HepG2 (cell line): ENCODE data around the gene DRAXIN. TPM values are rescaled to one million over a fixed set of nuclear protein-coding genes. Genes with fewer than 3 reads are reported as not detected.

ENCODE experiments used
- ATAC-seq: fragments of 200-7000 bp; cut with Tn5 transposase; 3 replicates; pipeline ENCODE4 v1.9.1; 2020; ENCODE audit warnings: mild to moderate bottlenecking, moderate library complexity
- BruUV-seq: library from RNA; stranded (reverse); fragments of 400-500 nt; replicated peaks from 2 replicates; lab custom pipeline; 2021; lab: Mats Ljungman, UMichigan
- CTCF ChIA-PET: fragments of 300-600 bp; formaldehyde crosslinking; extraction: SDS; loops from one replicate; lab custom pipeline; 2021; ENCODE audit warnings: low total read pairs, inconsistent platforms, low intra/inter-chr PET ratio; lab: Yijun Ruan, JAX
- POLR2A ChIA-PET: fragments of 350-600 bp; sonication (Branson Sonifier 250); formaldehyde crosslinking; loops from one replicate; lab custom pipeline; 2020; ENCODE audit warnings: antibody characterized with exemption, inconsistent platforms; lab: Yijun Ruan, JAX
- DNase-seq: peaks from one replicate; pipeline ENCODE4 v3.0.0-alpha.2; 2015; ENCODE audit warnings: low spot score
- FAIRE-seq: peaks from 3 replicates; lab custom pipeline; 2011; peaks lifted over from hg19 to GRCh38; lab: Jason Lieb, UNC
- H2AFZ ChIP-seq: one replicate; pipeline ENCODE4 v1.6.1; 2011; ENCODE audit warnings: low read length, inconsistent platforms
- H3K27ac ChIP-seq: fragments of 300-600 bp; 3 replicates; pipeline ENCODE4 v1.8.0; 2011; ENCODE audit warnings: mixed run types, mild to moderate bottlenecking, mixed read lengths, low read length, inconsistent platforms; ENCODE audit not compliant: insufficient read depth; ENCODE audit errors: extremely low read length
- H3K27me3 ChIP-seq, 2 experiments: fragments of 200-600 bp in 1 of 2; 2 replicates in 1 of 2; 3 replicates in 1 of 2; pipeline versions ENCODE4 v1.6.0 to v1.8.0; 2011; ENCODE audit warnings: low read length in 2 of 2, mild to moderate bottlenecking in 2 of 2, moderate library complexity in 2 of 2, inconsistent platforms in 1 of 2; ENCODE audit not compliant: insufficient read depth in 2 of 2, control insufficient read depth in 1 of 2
- H3K36me3 ChIP-seq, 2 experiments: fragments of 200-600 bp in 1 of 2; replicated peaks in 1 of 2; 2 replicates in 1 of 2; 3 replicates in 1 of 2; pipeline versions ENCODE4 v1.5.1 to v1.8.0; 2011; ENCODE audit warnings: low read length in 2 of 2, inconsistent platforms in 1 of 2; ENCODE audit not compliant: insufficient read depth in 2 of 2, control insufficient read depth in 1 of 2
- H3K4me1 ChIP-seq: 2 replicates; pipeline ENCODE4 v1.5.1; 2012; ENCODE audit warnings: low read length, inconsistent platforms; ENCODE audit not compliant: insufficient read depth
- H3K4me2 ChIP-seq: 2 replicates; pipeline ENCODE4 v1.6.0; 2011; ENCODE audit warnings: low read depth, low read length, inconsistent platforms
- H3K4me3 ChIP-seq, 3 experiments: fragments of 200-600 bp in 1 of 3; sonication (generic), shearing (Covaris generic) in 1 of 3; replicated peaks in 1 of 3; 2 replicates each; pipeline ENCODE4 v1.5.1; 2011 to 2016; ENCODE audit warnings: low read length in 3 of 3, inconsistent platforms in 2 of 3, low read depth in 2 of 3, mild to moderate bottlenecking in 2 of 3, control low read depth in 1 of 3, mixed read lengths in 1 of 3; ENCODE audit not compliant: insufficient read depth in 1 of 3
- H3K79me2 ChIP-seq: one replicate; pipeline ENCODE4 v1.6.1; 2011; ENCODE audit warnings: low read length, inconsistent platforms; ENCODE audit not compliant: insufficient read depth
- H3K9ac ChIP-seq: 2 replicates; pipeline ENCODE4 v1.6.0; 2011; ENCODE audit warnings: mild to moderate bottlenecking, low read depth, low read length, inconsistent platforms; ENCODE audit not compliant: insufficient read depth
- H3K9me3 ChIP-seq: 2 replicates; pipeline ENCODE4 v1.5.1; 2012; ENCODE audit warnings: mild to moderate bottlenecking, low read length
- H4K20me1 ChIP-seq: 2 replicates; pipeline ENCODE4 v1.6.0; 2011; ENCODE audit warnings: inconsistent platforms, mild to moderate bottlenecking, low read length, moderate library complexity; ENCODE audit not compliant: insufficient read depth
- CBX5 ChIP-seq: sonication (generic); formaldehyde crosslinking; IDR thresholded peaks from 2 replicates; pipeline ENCODE4 v1.4.0; 2020; ENCODE audit warnings: missing genetic modification reagents, borderline replicate concordance
- CCDC6 ChIP-seq: sonication (generic); formaldehyde crosslinking; IDR thresholded peaks from 2 replicates; pipeline ENCODE4 v1.8.1; 2022; ENCODE audit warnings: mild to moderate bottlenecking, missing genetic modification reagents, moderate library complexity
- CEBPB ChIP-seq: IDR thresholded peaks from 2 replicates; pipeline ENCODE4 v1.6.1; 2011; ENCODE audit warnings: low read depth, low read length, improper control_type of control experiment, borderline replicate concordance
- CTCF ChIP-seq: sonication (generic); formaldehyde crosslinking; IDR thresholded peaks from 2 replicates; pipeline ENCODE4 v1.5.0; 2020; ENCODE audit warnings: mild to moderate bottlenecking, missing genetic modification reagents, moderate library complexity
- HNF4A ChIP-seq: sonication (generic); formaldehyde crosslinking; IDR thresholded peaks from 2 replicates; pipeline ENCODE4 v1.4.0; 2020; ENCODE audit warnings: missing genetic modification reagents
- KLF11 ChIP-seq: IDR thresholded peaks from 2 replicates; pipeline ENCODE4 v1.6.1; 2016; ENCODE audit warnings: missing compliant biosample characterization
- MIER2 ChIP-seq: IDR thresholded peaks from 2 replicates; pipeline ENCODE4 v1.6.1; 2016; ENCODE audit warnings: missing biosample characterization, missing genetic modification reagents
- MYNN ChIP-seq: sonication (generic); formaldehyde crosslinking; IDR thresholded peaks from 2 replicates; pipeline ENCODE4 v1.4.0; 2020; ENCODE audit warnings: mild to moderate bottlenecking, low read depth, missing genetic modification reagents
- NFYC ChIP-seq: IDR thresholded peaks from 2 replicates; pipeline ENCODE4 v1.6.1; 2016; ENCODE audit warnings: missing genetic modification reagents, missing compliant biosample characterization
- SP1 ChIP-seq, 2 experiments: fragments of 450-650 bp in 1 of 2; sonication (generic) in 1 of 2; formaldehyde crosslinking in 1 of 2; IDR thresholded peaks; 2 replicates each; pipeline versions ENCODE4 v1.4.0 to v1.6.1; 2016 to 2020; ENCODE audit warnings: missing genetic modification reagents in 1 of 2
- TOE1 ChIP-seq: sonication (generic); formaldehyde crosslinking; IDR thresholded peaks from 2 replicates; pipeline ENCODE4 v1.4.0; 2020; ENCODE audit warnings: mild to moderate bottlenecking, missing genetic modification reagents
- TOPORS ChIP-seq: sonication (generic); formaldehyde crosslinking; IDR thresholded peaks from 2 replicates; pipeline ENCODE4 v1.8.0; 2023; ENCODE audit warnings: mild to moderate bottlenecking, missing genetic modification reagents
- ZNF124 ChIP-seq: sonication (generic); formaldehyde crosslinking; IDR thresholded peaks from 2 replicates; pipeline ENCODE4 v1.4.0; 2020; ENCODE audit warnings: missing genetic modification reagents
- ZNF510 ChIP-seq: sonication (generic); formaldehyde crosslinking; IDR thresholded peaks from 2 replicates; pipeline ENCODE4 v1.4.0; 2020; ENCODE audit warnings: low read depth, mild to moderate bottlenecking, missing genetic modification reagents
- ZNF580 ChIP-seq: IDR thresholded peaks from 2 replicates; pipeline ENCODE4 v1.6.1; 2016; ENCODE audit warnings: low read depth, borderline replicate concordance
- ZNF674 ChIP-seq: sonication (generic); formaldehyde crosslinking; IDR thresholded peaks from 2 replicates; pipeline ENCODE4 v1.5.0; 2020; ENCODE audit warnings: low read depth, mild to moderate bottlenecking, missing genetic modification reagents
- ZNF777 ChIP-seq: sonication (generic); formaldehyde crosslinking; IDR thresholded peaks from 2 replicates; pipeline ENCODE4 v1.4.0; 2020; ENCODE audit warnings: missing genetic modification reagents
- ZNF800 ChIP-seq: sonication (generic); formaldehyde crosslinking; IDR thresholded peaks from 2 replicates; pipeline ENCODE4 v1.4.0; 2020; ENCODE audit warnings: missing genetic modification reagents
- WGBS: methylation state at CpG from one replicate; pipeline ENCODE4 v1.1.6; 2017; ENCODE audit warnings: low lambda C conversion rate; 5-methylcytosine and 5-hydroxymethylcytosine counted together
- in situ Hi-C: cut with HindIII; loops from 2 replicates; pipeline ENCODE4 v1.10.0; 2017; ENCODE audit warnings: low pct_unique_long_range_greater_than_20kb; ENCODE audit not compliant: extremely low pct_ligation_motif_present
- intact Hi-C: fragments of 100-400 bp; cut with micrococcal nuclease; formaldehyde crosslinking; loops from one replicate; pipeline ENCODE4 v1.10.0; 2022; ENCODE audit not compliant: unreplicated experiment
- polyA plus RNA-seq, 8 experiments: library from polyadenylated mRNA; depleted of rRNA in 3 of 8; stranded (reverse) in 7 of 8; unstranded in 1 of 8; fragments of >200 nt; fragmentation: Illumina TruSeq in 4 of 8; extraction: Trizol in 4 of 8; gene quantifications; 2 replicates each; pipeline versions ENCODE4 v1.2.1 to v1.2.3, GENCODE V29; 2011 to 2016; ENCODE audit warnings: low read depth in 4 of 8, missing spikeins in 1 of 8, mixed read lengths in 1 of 8; ENCODE audit not compliant: insufficient read depth in 1 of 8
- total RNA-seq, 5 experiments: library from RNA; depleted of rRNA; stranded (reverse); fragments of >200 nt; fragmentation: Illumina TruSeq; extraction: Trizol; gene quantifications; 2 replicates each; pipeline ENCODE4 v1.2.3, GENCODE V29; 2016; ENCODE audit warnings: low read depth in 1 of 5

DRAXIN gene
- total and polyA plus RNA-seq, 2 of the 13 experiments (the other 11 are each of a cell fraction or from before 2014, with no cell fraction given) = 0.02 TPM; not detected in 1

GRCh38 chr1:11688506-11688905 lies 3.0 kb upstream of the DRAXIN start (continued):
- TF ChIP-seq SP1 (IDR thresholded peaks at IDR 0.05) = no peak
- TF ChIP-seq SP1 (CRISPR knock-in tag; IDR thresholded peaks at IDR 0.05) = no peak
- TF ChIP-seq CEBPB = no peak
- TF ChIP-seq, all 625 proteins: peak for 0

- Histone ChIP-seq H2AFZ (no peak overlapping the region), H4K20me1 (no peaks in the 10 kb centered on the region), H3K9ac (no peak overlapping the region), H3K4me3 (peak overlapping the region in 1 of 3 experiments; percentile 24; a peak in 1 of 6 replicates), H3K79me2 (no peaks in the 10 kb centered on the region), H3K9me3 (no peaks in the 10 kb centered on the region), H3K27me3 (peaks cover 16 to 65% of the 10 kb centered on the region in 2 experiments), H3K4me1 (peaks cover 15% of the 10 kb centered on the region), H3K4me2 (peak overlapping the region; percentile 49), H3K36me3 (no peaks in the 10 kb centered on the region), H3K27ac (no peak overlapping the region)
- intact Hi-C loops = no loop called here
- 4% methylated on average over 16 of the region's 64 CpGs for WGBS
- FAIRE-seq (no peak), ATAC-seq (peak; percentile 41), DNase-seq (peak; percentile 18)
- CTCF ChIA-PET = no interaction called here
- POLR2A ChIA-PET = interaction anchor here (0.7 kb wide), 1 partner anchor 19 kb away, joined by 3 read pairs; no protein-coding TSS in a partner anchor
- no TSS peak for BruUV-seq
- in situ Hi-C loops = loop anchor here (10.0 kb wide), 1 partner anchor 64 kb away; no protein-coding TSS in a partner anchor
- TF ChIP-seq MYNN (CRISPR knock-in tag) (no peak), ZNF777 (CRISPR knock-in tag) (peak; percentile 58; the same call in 1 of the 2 replicates), NFYC (CRISPR knock-in tag) (no peak), KLF11 (CRISPR knock-in tag) (no peak), CBX5 (no peak), ZNF800 (peak; percentile 71; the same call in 1 of the 2 replicates), CCDC6 (CRISPR knock-in tag) (no peak), MIER2 (no peak), ZNF580 (CRISPR knock-in tag) (no peak), TOE1 (CRISPR knock-in tag) (no peak), ZNF674 (CRISPR knock-in tag) (no peak), ZNF510 (CRISPR knock-in tag) (no peak), ZNF124 (CRISPR knock-in tag) (no peak), HNF4A (CRISPR knock-in tag) (peak; percentile 16; the same call in 1 of the 2 replicates), CTCF (0 out of 2 replicates have a peak, but pooled peaks have one; percentile 31), TOPORS (CRISPR knock-in tag) (no peak)
These were observed 861 bp upstream of the DRAXIN start for GRCh38 chr1:11690397-11691301.
